Stimulated activated CD4-positive, alpha-beta T cell treated with anti-CD3 and anti-CD28 coated beads, TNF-alpha, amount 100 ng/mL, for 48 hours (primary cell): ENCODE measurements around the gene ACRV1.
"Not testable (repeated sequence)": the region's sequence is repeated elsewhere in the genome, so short reads cannot be mapped to it uniquely, and the experiment has no call there.

ENCODE experiments used
- DNase-seq, 3 donors: peaks; one replicate each; pipeline ENCODE4 v3.0.0-alpha.2; 2020; ENCODE audit warnings: low read depth in 3 of 3

Gene ACRV1, protein sequence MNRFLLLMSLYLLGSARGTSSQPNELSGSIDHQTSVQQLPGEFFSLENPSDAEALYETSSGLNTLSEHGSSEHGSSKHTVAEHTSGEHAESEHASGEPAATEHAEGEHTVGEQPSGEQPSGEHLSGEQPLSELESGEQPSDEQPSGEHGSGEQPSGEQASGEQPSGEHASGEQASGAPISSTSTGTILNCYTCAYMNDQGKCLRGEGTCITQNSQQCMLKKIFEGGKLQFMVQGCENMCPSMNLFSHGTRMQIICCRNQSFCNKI

DNA sequence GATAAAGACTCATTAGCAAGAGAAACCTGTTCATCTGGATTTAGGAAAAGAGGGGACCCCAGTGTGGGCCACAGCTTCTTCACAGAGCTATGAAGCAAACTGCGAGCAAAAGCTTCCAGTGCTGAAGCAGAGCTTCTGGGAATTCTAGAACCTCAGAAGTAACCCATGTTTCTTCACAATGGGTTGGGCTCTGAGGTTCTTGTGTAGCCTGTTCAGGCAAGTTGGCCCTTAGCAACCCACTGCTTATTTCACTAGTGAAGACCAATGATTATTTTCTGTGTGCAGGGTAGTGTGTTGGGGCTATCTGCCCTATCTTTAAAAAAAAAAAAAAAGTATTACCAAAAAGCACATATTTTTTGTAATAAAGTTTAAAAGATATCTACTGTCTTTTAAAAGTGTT is at the start of gene ACRV1:
Gene ACRV1, minus strand, starts transcription at position 101 of the 400 bp plus-strand sequence. Its CDS starts 67 bp downstream, at position 34.
- no peak for DNase-seq

DNA sequence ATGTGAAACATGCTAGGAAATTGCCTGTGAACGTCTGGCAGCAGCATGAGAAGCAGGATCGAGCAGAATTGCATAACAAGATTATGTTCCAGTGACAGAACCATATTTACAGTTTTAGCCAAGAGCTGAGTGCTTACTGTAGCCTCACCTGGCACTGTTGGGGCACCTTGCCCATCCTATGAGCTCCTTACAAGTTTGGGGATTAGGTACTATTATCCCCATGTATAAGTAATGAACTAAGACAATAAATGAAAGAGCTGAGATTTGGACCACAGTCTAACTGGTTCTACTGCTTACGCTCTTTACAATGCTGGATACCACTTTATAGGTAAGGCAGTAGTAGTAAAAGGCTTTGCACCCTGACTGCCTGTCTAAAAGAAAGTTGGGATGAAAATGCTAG is 48.3 kb upstream of the ACRV1 start:
- no peak for DNase-seq

DNA sequence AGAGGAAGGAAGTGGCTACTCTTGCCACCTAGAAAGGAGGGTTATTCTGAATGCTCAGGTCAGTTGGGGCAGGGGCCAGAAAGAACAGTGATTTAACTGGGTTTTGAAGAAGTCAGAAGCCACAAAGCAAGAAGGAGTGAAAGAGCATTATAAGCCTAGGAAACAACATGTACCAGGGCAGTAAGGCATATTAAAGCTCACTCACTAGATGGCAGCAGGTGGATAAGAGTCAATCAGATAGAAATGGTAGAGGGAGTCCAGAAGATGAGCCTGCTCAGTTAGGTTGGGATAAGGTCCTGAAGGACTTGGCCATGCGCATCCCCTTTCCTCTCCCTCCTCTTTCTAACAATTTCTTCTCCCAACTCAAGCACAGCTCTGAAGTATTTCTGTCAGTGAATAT is 43.5 kb upstream of the ACRV1 start:
- DNase-seq, result no peak

DNA sequence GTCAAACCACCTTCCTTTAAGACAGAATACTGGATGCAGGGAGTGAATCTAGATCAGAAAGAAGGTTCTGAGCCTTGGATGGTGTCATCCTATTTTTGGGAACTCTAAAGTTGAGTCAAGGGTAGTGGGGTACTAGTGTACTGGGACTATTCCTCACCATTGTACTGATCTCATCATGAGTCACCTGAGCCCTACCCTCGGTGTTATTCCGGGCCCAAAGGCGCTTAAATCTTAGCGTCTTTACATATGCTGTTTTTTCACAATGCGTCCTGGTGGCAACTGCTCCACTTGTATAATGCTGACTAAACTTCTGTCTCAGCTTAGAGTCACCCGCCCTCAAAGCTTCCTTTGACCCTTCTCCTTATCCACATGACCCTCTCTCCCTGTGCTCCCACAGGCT is 40.1 kb upstream of the ACRV1 start:
- no peak for DNase-seq

DNA sequence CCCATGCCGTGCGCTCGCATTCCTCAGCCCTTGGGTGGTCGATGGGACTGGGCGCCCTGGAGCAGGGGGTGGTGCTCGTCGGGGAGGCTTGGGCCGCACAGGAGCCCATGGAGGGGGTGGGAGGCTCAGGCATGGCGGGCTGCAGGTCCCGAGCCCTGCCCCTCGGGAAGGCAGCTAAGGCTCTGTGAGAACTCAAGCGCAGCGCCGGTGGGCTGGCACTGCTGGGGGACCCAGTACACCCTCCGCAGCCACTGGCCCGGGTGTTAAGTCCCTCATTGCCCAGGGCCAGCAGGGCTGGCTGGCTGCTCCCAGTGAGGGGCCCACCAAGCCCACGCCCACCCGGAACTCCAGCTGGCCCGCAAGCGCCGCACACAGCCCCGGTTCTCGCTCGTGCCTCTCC is 24.0 kb upstream of the ACRV1 start:
- DNase-seq, result not testable (repeated sequence)

DNA sequence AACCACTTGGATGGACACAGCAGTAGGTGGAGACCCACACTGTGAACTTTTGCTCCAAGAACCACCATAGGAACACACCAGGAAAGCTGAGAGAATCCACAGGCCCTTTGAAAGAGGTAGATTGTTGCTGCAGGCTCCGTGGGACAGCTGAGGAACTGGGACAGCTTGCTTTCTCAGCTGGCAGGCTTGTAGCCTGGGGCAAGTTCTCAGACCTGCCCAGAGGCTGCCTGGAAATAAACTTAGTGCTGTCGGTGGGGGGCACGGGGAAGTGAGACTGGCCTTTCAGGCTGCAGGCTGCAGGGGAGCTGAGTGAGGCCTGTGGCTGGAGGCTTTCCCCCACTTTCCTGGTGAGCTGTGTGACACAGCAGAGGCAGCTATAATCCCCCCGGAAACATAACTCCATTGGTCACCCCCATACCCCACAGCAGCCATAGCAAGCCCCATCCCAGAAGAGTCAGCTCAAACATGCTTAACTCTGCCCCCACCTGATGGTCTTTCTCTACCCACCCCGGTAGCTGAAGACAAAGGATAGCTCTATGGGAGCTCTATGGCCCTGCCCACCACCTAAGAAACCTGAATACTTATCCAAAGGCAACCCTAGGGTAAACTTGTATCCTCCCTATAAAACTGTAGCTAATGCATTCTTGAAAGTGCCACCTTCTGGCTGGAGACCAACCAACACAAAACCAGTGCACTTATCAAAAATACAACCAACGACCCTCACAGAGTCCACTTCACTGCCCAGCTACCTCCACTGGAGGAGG is 21.4 kb upstream of the ACRV1 start:
- no peak for DNase-seq

DNA sequence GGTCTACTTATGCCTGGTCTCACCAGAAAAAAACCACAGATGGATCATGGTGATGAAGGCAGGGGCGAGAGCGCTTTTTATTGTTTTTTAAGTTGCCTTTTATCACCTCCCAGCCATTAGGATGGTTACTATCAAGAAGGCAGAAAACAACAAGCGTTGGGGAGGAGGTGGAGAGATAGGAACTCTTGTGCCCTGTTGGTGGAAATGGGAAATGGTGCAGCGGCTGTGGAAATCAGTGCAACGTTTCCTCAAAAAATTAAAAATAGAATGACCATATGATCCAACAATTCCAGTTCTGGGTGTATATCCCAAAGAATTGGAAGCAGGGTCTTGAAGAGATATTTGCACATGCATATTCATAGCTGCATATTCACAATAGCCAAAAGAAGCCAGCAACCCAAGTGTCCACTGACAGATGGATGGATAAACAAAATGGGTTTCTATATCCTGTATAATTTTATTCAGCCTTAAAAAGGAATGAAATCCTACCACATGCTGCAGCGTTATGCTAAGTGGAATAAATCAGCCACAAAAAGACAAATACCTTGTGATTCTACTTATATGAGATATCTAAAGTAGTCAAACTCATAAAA is 20.5 kb upstream of the ACRV1 start:
- no peak for DNase-seq

DNA sequence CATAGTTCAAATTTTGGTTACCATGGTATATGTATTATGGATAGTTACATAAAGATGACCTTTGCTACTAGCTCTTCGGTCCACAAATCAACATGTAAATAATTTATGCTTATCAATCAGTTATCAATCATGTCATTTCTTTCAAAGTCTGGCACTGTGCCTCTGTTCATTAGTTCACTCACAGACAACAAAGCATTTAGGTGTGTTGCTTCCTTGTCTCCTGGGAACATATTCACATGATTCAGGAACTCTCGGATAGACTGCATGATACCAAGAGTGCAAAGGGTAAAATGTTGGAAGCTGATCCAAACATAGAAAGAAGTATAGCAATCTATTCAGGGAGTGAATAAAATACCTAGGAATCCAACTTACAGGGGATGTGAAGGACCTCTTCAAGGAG is 14.3 kb upstream of the ACRV1 start:
- DNase-seq, result no peak

DNA sequence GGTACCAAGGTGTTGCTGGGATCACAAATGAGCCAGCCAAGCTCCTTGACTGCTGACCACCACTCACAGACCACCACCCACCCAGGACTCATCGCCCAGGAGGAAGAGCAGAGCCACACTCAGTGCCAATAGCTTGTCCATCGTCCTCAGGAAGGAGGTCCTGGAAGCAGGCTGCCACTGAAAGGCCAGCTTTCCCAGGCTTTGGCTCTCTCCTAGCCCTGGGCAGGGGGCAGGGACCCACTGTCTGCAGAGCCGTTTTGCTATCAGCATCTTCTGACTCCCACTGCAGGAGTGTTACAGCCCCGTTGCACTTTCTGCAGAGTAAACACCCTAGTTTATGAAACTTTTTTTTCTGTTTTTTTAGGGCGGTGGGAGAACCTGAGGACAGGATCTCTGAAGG is 12.2 kb upstream of the ACRV1 start:
- DNase-seq, result no peak

DNA sequence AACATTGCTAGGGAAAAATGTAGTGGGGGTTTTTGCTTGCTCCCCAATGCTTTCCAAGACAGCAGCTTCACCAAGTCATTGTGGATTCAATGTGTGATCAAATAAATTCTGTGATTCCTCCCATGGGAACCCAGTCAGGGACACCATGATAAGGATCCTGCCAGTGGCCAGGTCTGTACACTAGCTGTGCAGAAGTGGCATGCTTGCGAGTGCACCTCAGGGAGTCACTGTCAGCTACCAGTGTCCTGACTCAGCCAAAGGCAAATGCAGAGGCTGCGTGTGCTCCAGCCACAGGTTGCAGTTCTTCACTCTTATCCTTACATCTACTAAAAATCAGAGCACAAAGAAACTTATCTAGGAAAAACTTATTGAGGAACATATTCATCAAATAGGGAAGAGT is 9.4 kb upstream of the ACRV1 start:
- DNase-seq, result no peak

DNA sequence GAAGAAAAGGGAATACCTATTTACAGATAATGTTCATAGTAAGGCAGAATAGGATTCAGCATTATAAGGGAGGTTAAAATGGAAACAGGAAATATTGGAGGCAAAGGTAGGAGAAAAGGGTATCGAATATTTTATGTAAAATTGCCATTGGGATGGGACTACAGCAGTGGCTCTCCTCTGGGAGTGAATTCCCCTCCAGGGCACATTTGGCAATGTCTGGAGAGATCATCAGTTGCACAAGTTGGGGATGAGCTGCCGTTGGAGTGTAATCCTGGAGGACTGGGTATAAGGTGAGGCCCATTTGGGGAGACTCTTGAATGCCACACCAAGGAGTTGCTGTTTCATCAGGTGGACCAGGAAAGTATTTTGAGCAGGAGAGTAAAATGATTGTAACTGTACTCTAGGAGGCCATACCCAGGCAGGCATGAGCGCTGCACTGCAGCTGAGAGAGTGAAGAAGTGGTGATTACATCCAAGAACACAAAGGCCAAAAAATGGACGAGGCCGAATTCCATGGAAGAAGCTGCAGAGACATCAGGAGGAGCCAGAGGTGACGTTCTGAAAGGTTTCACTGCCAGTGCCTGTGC is 8.7 kb upstream of the ACRV1 start:
- DNase-seq, result no peak

DNA sequence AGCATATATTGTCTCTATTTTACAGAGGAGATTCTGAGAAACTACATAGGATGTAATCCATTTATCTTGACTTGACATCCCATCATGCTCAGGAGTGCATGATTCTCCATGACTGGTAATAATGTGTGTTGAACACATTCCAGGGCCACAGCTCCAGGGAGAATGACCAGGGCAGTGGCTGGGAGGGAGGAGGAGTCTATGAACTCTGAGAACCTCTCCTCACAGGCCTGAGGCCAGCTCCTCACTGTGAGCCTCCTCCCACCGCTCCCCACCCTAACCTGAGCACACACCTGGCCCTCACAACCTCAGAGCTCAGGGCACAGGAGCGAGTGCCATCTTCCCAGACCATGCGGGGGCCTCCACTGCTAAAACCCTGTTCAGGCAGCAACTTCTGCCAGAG is 8.0 kb upstream of the ACRV1 start:
- DNase-seq, result no peak

DNA sequence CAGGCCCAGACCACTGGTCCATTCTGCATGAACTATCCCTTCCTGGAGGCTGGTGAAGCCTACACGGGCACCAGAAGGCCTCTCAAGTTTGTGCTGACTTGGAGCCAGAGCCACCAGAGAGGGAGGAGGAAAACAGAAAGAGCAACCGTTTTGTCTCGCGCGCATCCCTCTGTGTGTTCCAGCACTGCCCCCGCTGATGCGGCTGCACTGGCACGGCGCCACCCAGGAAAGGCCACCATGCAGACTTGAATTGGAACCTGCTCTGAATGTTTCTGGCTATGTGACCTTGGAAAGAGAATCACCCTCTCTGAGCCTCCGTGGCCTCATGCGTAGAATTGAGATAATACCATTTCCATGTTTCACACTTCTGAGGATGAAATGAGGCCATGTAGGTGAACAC is 7.4 kb upstream of the ACRV1 start:
- no peak for DNase-seq

DNA sequence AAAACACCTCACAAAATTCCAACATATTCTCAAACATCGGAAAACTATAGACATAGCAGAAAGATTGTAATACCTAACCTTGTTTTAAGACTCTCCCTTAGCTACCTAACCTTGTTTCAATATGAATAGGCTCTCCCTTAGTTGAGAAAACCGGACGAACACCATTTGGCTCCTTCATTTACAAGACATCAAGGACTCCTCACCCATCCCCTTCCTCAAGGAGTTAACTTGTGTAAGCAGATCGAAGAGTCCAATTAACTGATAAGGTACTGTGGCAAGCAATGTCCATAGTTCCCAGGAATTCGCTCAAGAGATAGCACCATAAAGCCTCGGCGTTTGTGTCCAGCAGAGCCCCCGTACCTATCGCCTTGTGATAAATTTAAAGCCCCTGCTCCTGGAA is 4.6 kb upstream of the ACRV1 start:
- no peak for DNase-seq

DNA sequence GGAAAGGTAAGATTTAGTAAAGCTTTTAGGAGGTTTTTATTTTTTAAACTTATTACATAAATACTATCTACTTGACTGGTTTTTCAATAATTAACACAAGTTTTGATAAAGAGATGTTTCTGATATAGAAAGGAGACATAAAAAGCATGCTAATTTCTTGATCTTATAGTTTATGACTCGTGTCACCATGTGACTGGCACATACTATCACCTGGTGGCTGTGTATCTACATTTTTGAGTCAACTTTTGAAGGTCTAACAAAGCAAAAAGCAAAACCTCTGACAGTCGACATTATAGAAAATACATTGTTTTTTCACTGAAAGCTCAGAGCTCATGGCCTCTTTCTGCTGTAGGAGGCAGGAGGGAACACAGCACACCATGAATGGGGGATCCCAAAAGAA is 810 bp downstream of the ACRV1 start:
- DNase-seq, result no peak

DNA sequence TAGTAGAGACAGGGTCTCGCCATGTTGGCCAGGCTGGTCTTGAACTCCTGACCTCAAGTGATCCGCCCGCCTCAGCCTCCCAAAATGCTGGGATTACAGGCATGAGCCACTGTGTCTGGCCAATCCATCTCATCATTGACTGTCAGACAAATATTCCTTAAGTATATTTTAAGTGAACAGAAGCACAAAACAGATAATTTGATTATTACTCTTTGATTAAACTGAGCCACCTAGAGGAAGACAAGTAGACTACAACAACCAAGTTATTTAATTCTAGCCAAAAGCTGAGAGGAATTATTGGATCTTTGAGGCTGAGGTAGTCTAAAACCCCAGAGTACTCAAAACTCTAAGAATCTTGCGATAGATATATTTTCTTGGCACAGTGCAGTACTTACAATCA is 1.2 kb downstream of the ACRV1 start:
- no peak for DNase-seq

DNA sequence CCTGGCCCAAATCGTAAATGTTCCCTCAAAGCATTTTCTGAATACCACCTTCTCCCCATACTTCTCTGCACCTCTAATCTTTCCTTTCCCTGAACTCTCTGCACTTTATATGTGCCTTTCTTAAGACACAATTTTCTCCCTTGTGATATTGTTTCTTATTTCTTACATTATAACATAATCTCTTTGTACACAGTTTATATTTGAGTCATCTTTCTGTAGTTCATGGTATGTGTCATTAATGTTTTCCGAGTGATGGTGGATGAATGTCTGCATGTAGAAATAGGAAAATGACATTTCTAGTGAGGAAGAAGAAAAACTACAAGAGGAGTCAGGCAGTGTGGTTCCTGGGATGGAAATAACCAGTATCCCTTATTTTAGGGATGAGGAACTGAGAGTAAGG is 5.5 kb downstream of the ACRV1 start:
- DNase-seq, result no peak

DNA sequence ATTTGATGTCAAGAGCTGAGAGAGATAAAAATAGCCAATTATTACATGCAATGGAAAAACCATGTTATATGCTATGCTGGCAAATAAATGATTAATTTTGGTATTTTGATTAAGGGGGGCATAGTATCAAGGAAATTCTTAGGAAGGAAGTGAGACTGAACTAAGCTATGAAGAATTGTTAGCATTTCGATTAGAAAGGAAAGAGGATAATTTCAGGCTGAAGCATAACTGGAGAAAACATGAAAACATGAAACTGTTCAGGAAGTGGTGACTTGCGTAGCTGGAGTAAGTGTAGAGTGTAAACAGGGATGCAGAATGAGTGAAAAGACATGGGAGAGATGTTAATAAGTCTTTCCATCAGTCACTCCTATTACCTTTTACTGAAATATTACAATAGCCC is 6.4 kb downstream of the ACRV1 start:
- DNase-seq, result no peak

DNA sequence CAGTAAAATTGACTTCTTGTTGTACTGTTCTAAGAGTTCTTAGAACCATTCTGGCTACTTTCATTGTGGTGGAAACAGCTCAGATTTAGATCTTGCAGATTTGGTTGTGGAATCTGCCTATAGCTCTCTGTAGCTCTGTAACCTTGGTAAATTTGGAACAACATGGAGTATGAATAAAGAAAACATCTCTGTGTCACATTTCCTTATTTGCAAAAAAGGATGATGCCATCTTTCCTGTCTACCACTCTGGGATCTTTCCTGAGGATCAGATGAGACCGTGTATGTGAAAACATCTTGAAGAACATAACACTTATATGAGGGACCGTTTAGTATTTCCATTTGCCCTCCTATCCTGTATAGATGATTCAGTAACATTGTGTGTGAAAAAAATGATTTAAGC is 9.1 kb downstream of the ACRV1 start:
- DNase-seq, result no peak

DNA sequence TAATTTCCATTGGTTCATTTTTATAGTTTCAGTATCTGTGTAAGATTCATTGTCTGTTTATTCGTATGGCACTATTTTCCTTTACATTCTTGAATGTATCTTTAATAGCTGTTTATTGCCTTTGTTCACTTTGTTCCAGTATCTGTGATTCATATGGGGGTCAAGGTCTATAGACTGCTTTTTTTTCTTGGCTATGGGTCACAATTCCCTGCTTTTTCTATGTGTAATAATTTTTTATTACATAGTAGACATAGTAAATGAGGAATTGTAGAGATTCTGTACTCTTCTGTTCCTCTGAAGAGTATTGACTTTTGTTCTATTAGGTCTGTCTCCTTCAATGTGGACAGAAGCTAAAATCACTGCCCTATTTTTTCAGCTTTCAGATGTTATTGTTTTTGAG is 10.5 kb downstream of the ACRV1 start:
- no peak for DNase-seq

DNA sequence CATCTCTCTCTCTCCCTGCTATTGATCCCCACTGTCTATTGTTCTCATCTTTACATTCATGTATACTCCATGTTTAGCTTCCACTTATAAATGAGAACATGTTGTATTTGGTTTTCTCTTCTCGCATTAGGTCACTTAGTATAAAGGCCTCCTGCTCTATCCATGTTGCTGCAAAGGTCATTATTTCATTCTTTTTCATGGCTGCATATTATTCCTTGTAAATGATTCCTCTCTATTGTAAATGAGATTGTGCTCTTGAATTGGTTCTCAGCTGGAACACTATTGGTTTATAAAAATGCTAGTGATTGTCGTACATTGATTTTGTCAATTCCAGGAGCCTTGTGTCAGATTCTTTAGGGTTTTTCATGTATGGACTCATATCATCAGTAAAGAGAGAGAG is 13.5 kb downstream of the ACRV1 start:
- no peak for DNase-seq

DNA sequence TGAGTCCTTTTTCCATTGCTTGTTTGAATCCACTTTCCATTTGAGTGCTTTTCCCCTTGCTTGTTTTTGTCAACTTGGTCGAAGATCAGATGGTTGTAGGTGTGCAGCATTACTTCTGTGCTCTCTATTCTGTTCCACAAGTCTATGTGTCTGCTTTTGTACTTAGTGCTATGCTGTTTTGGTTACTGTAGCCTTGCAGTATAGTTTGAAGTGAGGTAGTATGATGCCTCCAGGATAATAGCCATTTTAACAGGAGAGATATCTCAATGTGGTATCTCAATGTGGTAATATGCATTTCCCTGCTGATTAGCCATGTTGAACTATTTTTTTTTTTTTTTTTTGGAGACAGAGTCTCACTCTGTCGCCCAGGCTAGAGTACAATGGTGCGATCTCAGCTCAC is 16.7 kb downstream of the ACRV1 start:
- DNase-seq, result no peak

DNA sequence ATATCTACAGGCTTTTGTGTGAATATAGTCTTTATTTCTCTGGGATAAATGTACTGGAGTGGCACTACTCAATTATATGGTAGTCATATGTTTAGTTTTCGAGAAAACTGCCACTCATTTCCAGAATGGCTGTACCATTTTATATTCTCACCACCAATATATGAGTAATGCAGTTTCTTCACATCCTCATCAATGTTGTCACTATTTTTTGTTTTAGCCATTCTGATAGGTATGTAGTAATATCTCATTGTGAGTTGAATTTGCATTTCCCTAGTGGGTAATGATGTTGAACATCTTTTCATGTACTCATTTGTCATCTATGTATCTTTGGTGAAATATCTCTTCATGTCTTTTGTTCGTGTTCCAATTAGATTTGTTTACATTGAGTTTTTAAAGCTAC is 18.0 kb downstream of the ACRV1 start:
- no peak for DNase-seq
